HCT116 (cell line): ENCODE measurements around the gene SRPK2.

ENCODE experiments used
- POLR2A ChIP-seq: IDR thresholded peaks from 2 replicates; pipeline ENCODE4 v1.7.0; 2011; ENCODE audit warnings: borderline replicate concordance; ENCODE audit not compliant: insufficient read depth, insufficient read length; ENCODE audit errors: extremely low read depth
- TF ChIP-seq, protein P1 (sequence below), 3 experiments: fragments of 200-600 bp in 1 of 3; sonication (generic) in 1 of 3; IDR thresholded peaks in 2 of 3; conservative IDR thresholded peaks in 1 of 3; 2 replicates each; pipeline ENCODE4 v1.5.1; 2012 to 2017; ENCODE audit warnings: low read depth in 2 of 3, low read length in 2 of 3, antibody characterized with exemption in 1 of 3, borderline replicate concordance in 1 of 3, control low read depth in 1 of 3, mild to moderate bottlenecking in 1 of 3, mixed read lengths in 1 of 3, mixed run types in 1 of 3, moderate library complexity in 1 of 3; ENCODE audit not compliant: insufficient read depth in 1 of 3

- TF ChIP-seq, protein P1, sequence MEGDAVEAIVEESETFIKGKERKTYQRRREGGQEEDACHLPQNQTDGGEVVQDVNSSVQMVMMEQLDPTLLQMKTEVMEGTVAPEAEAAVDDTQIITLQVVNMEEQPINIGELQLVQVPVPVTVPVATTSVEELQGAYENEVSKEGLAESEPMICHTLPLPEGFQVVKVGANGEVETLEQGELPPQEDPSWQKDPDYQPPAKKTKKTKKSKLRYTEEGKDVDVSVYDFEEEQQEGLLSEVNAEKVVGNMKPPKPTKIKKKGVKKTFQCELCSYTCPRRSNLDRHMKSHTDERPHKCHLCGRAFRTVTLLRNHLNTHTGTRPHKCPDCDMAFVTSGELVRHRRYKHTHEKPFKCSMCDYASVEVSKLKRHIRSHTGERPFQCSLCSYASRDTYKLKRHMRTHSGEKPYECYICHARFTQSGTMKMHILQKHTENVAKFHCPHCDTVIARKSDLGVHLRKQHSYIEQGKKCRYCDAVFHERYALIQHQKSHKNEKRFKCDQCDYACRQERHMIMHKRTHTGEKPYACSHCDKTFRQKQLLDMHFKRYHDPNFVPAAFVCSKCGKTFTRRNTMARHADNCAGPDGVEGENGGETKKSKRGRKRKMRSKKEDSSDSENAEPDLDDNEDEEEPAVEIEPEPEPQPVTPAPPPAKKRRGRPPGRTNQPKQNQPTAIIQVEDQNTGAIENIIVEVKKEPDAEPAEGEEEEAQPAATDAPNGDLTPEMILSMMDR (IDR thresholded peaks at IDR 0.05 in 2 of 3, conservative IDR thresholded peaks at IDR 0.05 in 1 of 3; ENCODE audit: borderline replicate concordance in 1 of 3, insufficient read depth in 1 of 3, low read depth in 2 of 3, low read length in 2 of 3) = no peak
- no peak for TF ChIP-seq POLR2A
These were observed 33.0 kb downstream of the SRPK2 start for GRCh38 chr7:105355701-105356100.
